Kidney epithelial cell (primary cell): ENCODE data around the gene TREX2. TPM values are rescaled to one million over a fixed set of nuclear protein-coding genes. Genes with fewer than 3 reads are reported as not detected.
"Not testable (repeated sequence)": the region's sequence is repeated elsewhere in the genome, so short reads cannot be mapped to it uniquely, and the experiment has no call there.

Source experiments
- DNase-seq: peaks from one replicate; pipeline ENCODE4 v3.0.0-alpha.2; 2010; ENCODE audit warnings: low read depth
- H3K27me3 ChIP-seq: 2 replicates; pipeline ENCODE4 v1.6.0; 2011; ENCODE audit warnings: low read length; ENCODE audit not compliant: control insufficient read depth, insufficient read depth
- H3K36me3 ChIP-seq: 2 replicates; pipeline ENCODE4 v1.5.1; 2011; ENCODE audit warnings: low read length; ENCODE audit not compliant: control insufficient read depth, insufficient read depth
- H3K4me3 ChIP-seq: 2 replicates; pipeline ENCODE4 v1.5.1; 2011; ENCODE audit warnings: low read depth, mild to moderate bottlenecking, control low read depth, low read length
- total RNA-seq: library from RNA; depleted of rRNA; stranded (reverse); fragments of >200 nt; gene quantifications from 2 replicates; pipeline ENCODE4 v1.2.3, GENCODE V29; 2015
- TF ChIP-seq, protein P1 (sequence below): IDR thresholded peaks from 2 replicates; pipeline ENCODE4 v1.5.1; 2011; ENCODE audit warnings: mild to moderate bottlenecking, moderate library complexity, low read length, control low read depth, inconsistent platforms; ENCODE audit not compliant: insufficient read depth, poor library complexity, severe bottlenecking

TREX2 gene
- total RNA-seq, 1 donor from 2014 or later, result 1.1 TPM

DNA sequence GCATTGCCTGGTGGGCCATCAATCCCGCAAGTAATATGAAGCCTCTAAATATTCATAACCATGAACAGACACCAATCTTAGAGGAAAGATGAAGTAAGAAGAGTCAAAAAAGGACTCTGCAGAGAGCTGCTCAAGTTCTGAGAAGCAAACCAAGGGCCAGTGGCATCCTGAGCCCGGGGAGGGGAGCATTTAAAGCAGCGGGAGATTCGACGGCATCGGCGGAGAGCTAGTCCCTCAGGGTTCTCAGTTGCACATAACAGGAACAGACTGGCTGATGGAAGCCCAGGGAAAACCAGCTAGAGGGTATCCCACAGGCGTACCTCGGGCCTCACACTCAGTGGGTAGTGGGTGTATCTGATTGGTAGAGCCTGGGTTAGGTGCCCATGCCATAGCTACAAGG is 39.8 kb downstream of the TREX2 start:
- TF ChIP-seq, protein P1, sequence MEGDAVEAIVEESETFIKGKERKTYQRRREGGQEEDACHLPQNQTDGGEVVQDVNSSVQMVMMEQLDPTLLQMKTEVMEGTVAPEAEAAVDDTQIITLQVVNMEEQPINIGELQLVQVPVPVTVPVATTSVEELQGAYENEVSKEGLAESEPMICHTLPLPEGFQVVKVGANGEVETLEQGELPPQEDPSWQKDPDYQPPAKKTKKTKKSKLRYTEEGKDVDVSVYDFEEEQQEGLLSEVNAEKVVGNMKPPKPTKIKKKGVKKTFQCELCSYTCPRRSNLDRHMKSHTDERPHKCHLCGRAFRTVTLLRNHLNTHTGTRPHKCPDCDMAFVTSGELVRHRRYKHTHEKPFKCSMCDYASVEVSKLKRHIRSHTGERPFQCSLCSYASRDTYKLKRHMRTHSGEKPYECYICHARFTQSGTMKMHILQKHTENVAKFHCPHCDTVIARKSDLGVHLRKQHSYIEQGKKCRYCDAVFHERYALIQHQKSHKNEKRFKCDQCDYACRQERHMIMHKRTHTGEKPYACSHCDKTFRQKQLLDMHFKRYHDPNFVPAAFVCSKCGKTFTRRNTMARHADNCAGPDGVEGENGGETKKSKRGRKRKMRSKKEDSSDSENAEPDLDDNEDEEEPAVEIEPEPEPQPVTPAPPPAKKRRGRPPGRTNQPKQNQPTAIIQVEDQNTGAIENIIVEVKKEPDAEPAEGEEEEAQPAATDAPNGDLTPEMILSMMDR, result no peak
- no peaks in the 10 kb centered on the region for H3K36me3 ChIP-seq
- DNase-seq, result no peak
- peaks cover 2% of the 10 kb centered on the region for H3K27me3 ChIP-seq
- no peak overlapping the region for H3K4me3 ChIP-seq

DNA sequence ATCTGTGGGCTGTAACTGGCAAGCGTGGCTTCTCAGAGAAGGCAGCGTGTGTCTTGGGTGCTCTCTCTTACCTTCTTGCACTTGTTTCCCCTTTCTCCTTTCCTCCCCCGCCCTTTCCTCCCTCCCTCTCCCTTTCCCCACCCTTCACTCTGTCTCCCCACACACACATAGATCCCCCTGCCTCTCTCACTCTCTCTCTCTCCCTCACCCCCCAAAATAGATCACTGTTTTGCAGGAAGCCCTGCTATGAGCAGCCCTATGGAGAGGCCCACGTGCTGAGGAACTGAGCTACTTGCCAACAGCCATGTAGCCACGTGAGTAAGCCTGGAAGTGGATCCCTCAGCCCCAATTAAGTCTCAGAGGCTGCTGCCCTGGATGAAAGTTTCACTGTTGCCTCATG is 40.4 kb downstream of the TREX2 start:
- TF ChIP-seq, protein P1, result no peak
- no peaks in the 10 kb centered on the region for H3K27me3 ChIP-seq
- no peak overlapping the region for H3K4me3 ChIP-seq
- DNase-seq, result no peak
- H3K36me3 ChIP-seq, result no peaks in the 10 kb centered on the region

DNA sequence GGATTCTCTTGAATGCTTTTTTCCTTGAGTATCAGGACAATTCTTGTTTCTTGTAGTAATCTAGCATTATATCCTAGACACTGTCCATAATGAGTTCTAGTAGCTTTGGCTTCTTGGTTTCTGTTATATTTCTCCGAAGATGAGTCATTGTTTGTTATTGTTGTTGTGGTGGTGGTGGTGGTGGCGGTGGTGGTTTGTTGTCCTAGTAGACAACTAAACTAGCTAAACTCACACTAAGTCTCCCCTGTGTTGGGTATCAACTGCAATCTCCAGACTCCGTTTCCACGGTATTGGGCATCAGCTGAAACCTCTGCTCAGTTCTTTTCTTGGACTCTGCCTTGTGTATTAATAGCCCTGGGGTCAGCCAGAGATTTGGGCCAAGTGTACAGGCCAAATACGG is 41.5 kb downstream of the TREX2 start:
- not testable (repeated sequence) for DNase-seq, H3K36me3 ChIP-seq, H3K27me3 ChIP-seq, H3K4me3 ChIP-seq

DNA sequence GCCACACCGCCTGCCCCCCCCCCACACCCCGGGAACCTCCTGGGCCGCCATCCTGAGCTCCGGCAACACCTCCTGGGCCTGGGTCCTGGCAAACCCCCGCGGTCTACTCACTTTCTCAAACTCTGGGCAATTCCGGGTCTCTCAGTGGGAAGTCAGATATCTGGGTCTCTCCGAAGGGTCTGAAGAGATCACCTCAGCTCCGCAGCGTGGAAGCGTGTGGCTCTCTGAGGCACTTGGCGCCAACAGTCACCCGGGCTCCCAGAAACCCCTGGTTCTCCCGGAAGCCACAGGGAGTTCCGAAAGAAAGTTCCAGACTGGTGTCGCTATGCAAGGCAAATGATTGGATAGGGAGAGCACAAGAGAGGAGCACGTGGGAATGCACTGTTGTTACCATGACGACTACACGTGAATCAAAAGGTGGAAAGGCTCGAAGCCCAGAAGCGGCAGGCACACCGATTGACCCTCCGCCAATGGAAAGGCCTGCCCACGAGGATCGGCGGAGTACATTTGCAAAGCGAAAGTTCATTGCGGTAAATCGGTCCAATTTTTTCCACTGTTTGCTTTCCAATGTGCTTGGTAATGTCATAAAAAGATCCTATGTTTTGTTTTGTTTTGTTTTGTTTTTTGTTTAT is 44.6 kb downstream of the TREX2 start, which contains the start of gene PNMA6E:
PNMA6E (minus strand) TSS at position 218 of the 632 bp plus-strand sequence. CDS start 2,501 bp downstream, outside the sequence.
- Histone ChIP-seq H3K36me3 (no peaks in the 10 kb centered on the region), H3K27me3 (no peaks in the 10 kb centered on the region), H3K4me3 (no peak within 1 kb of the TSS)
- DNase-seq, result no peak
- TF ChIP-seq, protein P1, result no peak

DNA sequence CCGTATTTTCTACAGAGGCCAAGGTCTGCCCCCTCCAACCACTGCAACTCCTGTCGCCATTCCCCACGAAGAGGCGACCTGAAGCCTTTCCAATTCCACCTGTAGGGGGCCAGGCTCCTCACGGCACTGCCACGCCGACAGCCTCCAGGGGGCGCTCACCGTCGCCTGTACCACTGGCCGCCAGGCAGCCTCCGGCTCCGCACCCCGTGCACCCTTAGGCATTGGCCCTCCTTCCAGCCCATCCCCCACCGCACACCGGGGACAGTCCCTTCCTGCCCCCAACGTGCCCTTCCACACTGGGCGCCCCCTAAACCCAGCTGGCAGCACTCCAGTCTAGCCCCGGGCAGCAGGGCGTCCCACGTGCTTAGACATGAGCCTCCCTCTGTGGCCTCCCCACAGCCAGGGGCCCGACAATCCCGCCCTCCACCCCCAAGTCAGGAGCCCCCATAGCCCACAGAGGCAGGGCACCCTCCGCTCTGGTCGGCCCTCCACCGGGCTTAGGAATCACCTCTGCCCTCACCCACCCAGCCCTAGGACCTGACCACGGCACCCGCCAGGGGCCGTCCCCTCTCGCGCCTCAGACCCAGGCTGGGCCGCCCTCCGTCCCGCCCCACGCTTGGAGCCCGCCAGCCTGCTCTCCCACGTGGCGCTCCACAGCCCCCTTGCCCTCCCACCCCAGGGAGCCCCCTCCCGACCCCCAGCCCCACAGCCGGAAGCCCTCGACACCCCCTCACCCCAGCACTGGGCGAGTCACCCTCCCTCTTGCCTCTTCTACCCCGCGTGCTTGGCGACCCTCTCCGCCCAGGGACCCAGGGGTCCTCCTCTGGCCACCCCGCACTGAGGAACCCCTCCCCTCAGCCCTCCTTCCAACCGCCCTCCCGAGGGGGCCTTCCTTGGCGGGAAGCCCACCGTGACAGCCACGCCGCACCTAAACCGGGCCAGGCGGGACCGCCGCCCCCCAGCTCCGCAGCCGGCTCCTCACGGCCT is 45.4 kb downstream of the TREX2 start:
- Histone ChIP-seq H3K27me3 (no peaks in the 10 kb centered on the region), H3K36me3 (no peaks in the 10 kb centered on the region), H3K4me3 (no peak overlapping the region)
- TF ChIP-seq, protein P1, result peak; percentile 67
- no peak for DNase-seq

DNA sequence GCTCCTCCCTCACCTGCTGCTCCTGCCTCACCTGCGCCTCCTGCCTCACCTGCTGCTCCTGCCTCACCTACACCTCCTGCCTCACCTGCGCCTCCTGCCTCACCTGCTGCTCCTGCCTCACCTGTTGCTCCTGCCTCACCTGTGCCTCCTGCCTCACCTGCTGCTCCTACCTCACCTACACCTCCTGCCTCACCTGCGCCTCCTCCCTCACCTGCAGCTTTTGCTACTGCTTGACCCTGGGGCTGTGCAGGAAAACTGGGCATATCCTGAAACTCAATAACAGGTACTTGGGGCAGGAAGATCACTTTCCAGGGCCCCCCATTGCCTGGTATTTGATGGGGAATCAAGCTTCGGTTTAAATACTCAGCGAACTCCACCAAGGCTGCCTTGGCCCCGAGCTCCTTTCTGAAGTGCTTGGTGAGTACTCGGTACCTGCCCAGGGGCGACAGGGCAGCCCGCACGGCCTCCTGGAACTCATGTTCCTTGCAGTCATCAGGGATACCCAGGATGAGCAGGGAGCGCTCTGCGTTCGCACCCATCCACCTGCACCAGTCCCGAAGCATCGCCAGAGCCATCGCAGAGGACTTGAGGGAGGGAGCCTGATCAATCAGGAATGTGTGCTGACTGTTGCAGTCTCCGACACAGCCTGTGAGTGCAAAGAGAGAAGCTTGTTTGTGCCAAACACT is 47.4 kb downstream of the TREX2 start:
- no peak overlapping the region for H3K4me3 ChIP-seq
- H3K36me3 ChIP-seq, result no peaks in the 10 kb centered on the region
- no peaks in the 10 kb centered on the region for H3K27me3 ChIP-seq
- no peak for DNase-seq
- TF ChIP-seq, protein P1, result no peak
